ENCODE results near the gene ASPM. TPM values are rescaled to one million over a fixed set of nuclear protein-coding genes. Genes with fewer than 3 reads are reported as not detected.

ASPM gene
- total RNA-seq, 2 experiments from 2014 or later, result 0.25 to 0.36 TPM

GRCh38 chr1:197127246-197127912 is 19.1 kb downstream of the ASPM start:
- no peak for ATAC-seq (ENCODE audit: poor library complexity)
- H3K9me3 Mint-ChIP-seq, result no peaks in the 10 kb centered on the region
- TF ChIP-seq CTCF (IDR thresholded peaks at IDR 0.05), result no peak
- no peaks in the 10 kb centered on the region for H3K36me3 Mint-ChIP-seq (ENCODE audit: low read depth)
- no peak overlapping the region for H3K27ac ChIP-seq (ENCODE audit: low read depth in 1 of 2, low read length in 2 of 2)
- intact Hi-C loops (cut with DNase I, micrococcal nuclease), result no loop called here
- no peaks in the 10 kb centered on the region for H3K36me3 ChIP-seq (ENCODE audit: insufficient read depth, low read length)
- CTCF ChIA-PET, result no interaction called here
- no peaks in the 10 kb centered on the region for H3K4me1 Mint-ChIP-seq (ENCODE audit: low read depth)
- H3K9me3 ChIP-seq (ENCODE audit: control insufficient read depth in 1 of 2, insufficient read depth in 1 of 2, low read length in 2 of 2), result no peaks in the 10 kb centered on the region
- H3K27me3 Mint-ChIP-seq, result no peaks in the 10 kb centered on the region
- no peak for DNase-seq
- H3K4me3 Mint-ChIP-seq, result no peak overlapping the region
- POLR2A ChIA-PET, result no interaction called here
- H3K27me3 ChIP-seq (ENCODE audit: control insufficient read depth in 1 of 2, insufficient read depth in 2 of 2, low read length in 2 of 2), result no peaks in the 10 kb centered on the region
- no peak overlapping the region for H3K27ac Mint-ChIP-seq
- H3K4me1 ChIP-seq (ENCODE audit: insufficient read depth, low read length), result no peaks in the 10 kb centered on the region
- no peak overlapping the region for H3K4me3 ChIP-seq (ENCODE audit: low read length)

GRCh38 chr1:197126691-197127090 is 19.8 kb downstream of the ASPM start:
- Mint-ChIP-seq H3K4me3 (no peak overlapping the region), H3K4me1 (ENCODE audit: low read depth) (no peaks in the 10 kb centered on the region), H3K27ac (no peak overlapping the region), H3K9me3 (no peaks in the 10 kb centered on the region), H3K36me3 (ENCODE audit: low read depth) (no peaks in the 10 kb centered on the region), H3K27me3 (no peaks in the 10 kb centered on the region)
- TF ChIP-seq CTCF (IDR thresholded peaks at IDR 0.05), result no peak
- Histone ChIP-seq H3K4me1 (ENCODE audit: insufficient read depth, low read length) (no peaks in the 10 kb centered on the region), H3K9me3 (ENCODE audit: control insufficient read depth in 1 of 2, insufficient read depth in 1 of 2, low read length in 2 of 2) (no peaks in the 10 kb centered on the region), H3K4me3 (ENCODE audit: low read length) (no peak overlapping the region), H3K27ac (ENCODE audit: low read depth in 1 of 2, low read length in 2 of 2) (no peak overlapping the region), H3K27me3 (ENCODE audit: control insufficient read depth in 1 of 2, insufficient read depth in 2 of 2, low read length in 2 of 2) (no peaks in the 10 kb centered on the region), H3K36me3 (ENCODE audit: insufficient read depth, low read length) (no peaks in the 10 kb centered on the region)
- ChIA-PET POLR2A (no interaction called here), CTCF (interaction anchor here (0.7 kb wide), 1 partner anchor 37 kb away, joined by 4 read pairs; no protein-coding TSS in a partner anchor)
- ATAC-seq (ENCODE audit: poor library complexity) (no peak), DNase-seq (no peak)
- intact Hi-C loops (cut with DNase I, micrococcal nuclease), result no loop called here

GRCh38 chr1:197124376-197124775 is 22.1 kb downstream of the ASPM start:
- no peak overlapping the region for H3K4me3 Mint-ChIP-seq

More at GRCh38 chr1:197124376-197124775, 22.1 kb downstream of the ASPM start:
- intact Hi-C loops (cut with DNase I, micrococcal nuclease), result no loop called here
- H3K27me3 Mint-ChIP-seq, result no peaks in the 10 kb centered on the region
- no peak for ATAC-seq (ENCODE audit: poor library complexity)
- TF ChIP-seq CTCF (IDR thresholded peaks at IDR 0.05), result no peak
- H3K27ac Mint-ChIP-seq, result no peak overlapping the region
- Histone ChIP-seq H3K27ac (ENCODE audit: low read depth in 1 of 2, low read length in 2 of 2) (no peak overlapping the region), H3K4me3 (ENCODE audit: low read length) (no peak overlapping the region), H3K27me3 (ENCODE audit: control insufficient read depth in 1 of 2, insufficient read depth in 2 of 2, low read length in 2 of 2) (no peaks in the 10 kb centered on the region), H3K4me1 (ENCODE audit: insufficient read depth, low read length) (no peaks in the 10 kb centered on the region), H3K36me3 (ENCODE audit: insufficient read depth, low read length) (no peaks in the 10 kb centered on the region), H3K9me3 (ENCODE audit: control insufficient read depth in 1 of 2, insufficient read depth in 1 of 2, low read length in 2 of 2) (no peaks in the 10 kb centered on the region)
- H3K4me1 Mint-ChIP-seq (ENCODE audit: low read depth), result no peaks in the 10 kb centered on the region
- CTCF ChIA-PET, result no interaction called here
- H3K36me3 Mint-ChIP-seq (ENCODE audit: low read depth), result no peaks in the 10 kb centered on the region
- DNase-seq, result no peak
- POLR2A ChIA-PET, result no interaction called here
- no peaks in the 10 kb centered on the region for H3K9me3 Mint-ChIP-seq
